Endothelial cell of umbilical vein (primary cell): ENCODE measurements around the gene DENND2A. TPM values are rescaled to one million over a fixed set of nuclear protein-coding genes. Genes with fewer than 3 reads are reported as not detected.
A peak's percentile ranks its signal among the peaks of the same experiment; 100 is the strongest.
"Not testable (repeated sequence)": the region's sequence is repeated elsewhere in the genome, so short reads cannot be mapped to it uniquely, and the experiment has no call there.

Source experiments
- BruUV-seq: library from RNA; stranded (reverse); fragments of 400-500 nt; replicated peaks from 2 replicates; lab custom pipeline; 2021; lab: Mats Ljungman, UMichigan
- CTCF ChIA-PET: fragments of 300-600, 350-600 bp; sonication (Branson Sonifier 250); formaldehyde crosslinking; loops from one replicate; lab custom pipeline; 2021; ENCODE audit warnings: antibody characterized with exemption, inconsistent platforms; lab: Charles Lee
- POLR2A ChIA-PET: fragments of 300-600, 350-600 bp; sonication (Branson Sonifier 250); formaldehyde crosslinking; loops from one replicate; lab custom pipeline; 2021; ENCODE audit warnings: antibody characterized with exemption, inconsistent platforms; lab: Charles Lee
- DNase-seq: peaks from one replicate; pipeline ENCODE4 v3.0.0-alpha.2; 2011; ENCODE audit warnings: low read depth, low spot score
- FAIRE-seq: peaks from 2 replicates; lab custom pipeline; 2011; peaks lifted over from hg19 to GRCh38; lab: Jason Lieb, UNC
- H2AFZ ChIP-seq: 2 replicates; pipeline ENCODE4 v1.6.0; 2012; ENCODE audit warnings: low read depth, low read length, control low read depth, inconsistent platforms
- H3K27ac ChIP-seq: 2 replicates; pipeline ENCODE4 v1.5.1; 2011; ENCODE audit warnings: low read depth, mild to moderate bottlenecking, control low read depth, low read length, moderate library complexity; ENCODE audit not compliant: insufficient read depth
- H3K27me3 ChIP-seq, 2 experiments: 2 replicates each; pipeline versions ENCODE4 v1.6.0 to v1.6.1; 2011; ENCODE audit warnings: low read length in 2 of 2, mixed read lengths in 1 of 2; ENCODE audit not compliant: control insufficient read depth in 2 of 2, insufficient read depth in 2 of 2
- H3K36me3 ChIP-seq, 2 experiments: 2 replicates in 1 of 2; 3 replicates in 1 of 2; pipeline ENCODE4 v1.5.1; 2011; ENCODE audit warnings: low read length in 2 of 2, mild to moderate bottlenecking in 1 of 2, moderate library complexity in 1 of 2; ENCODE audit not compliant: control insufficient read depth in 2 of 2, insufficient read depth in 2 of 2; ENCODE audit errors: extremely low read depth in 1 of 2
- H3K4me1 ChIP-seq: 3 replicates; pipeline ENCODE4 v1.5.1; 2011; ENCODE audit warnings: mild to moderate bottlenecking, low read length; ENCODE audit not compliant: control insufficient read depth, insufficient read depth; ENCODE audit errors: extremely low read depth
- H3K4me2 ChIP-seq: 2 replicates; pipeline ENCODE4 v1.6.1; 2011; ENCODE audit warnings: low read length, control low read depth, mixed read lengths; ENCODE audit not compliant: insufficient read depth
- H3K4me3 ChIP-seq, 3 experiments: fragments of 200-600 bp in 1 of 3; sonication (generic), shearing (Covaris generic) in 1 of 3; replicated peaks in 1 of 3; 2 replicates each; pipeline ENCODE4 v1.5.1; 2011 to 2016; ENCODE audit warnings: control low read depth in 3 of 3, low read length in 3 of 3, mild to moderate bottlenecking in 2 of 3, inconsistent platforms in 1 of 3, low read depth in 1 of 3, moderate library complexity in 1 of 3; ENCODE audit not compliant: insufficient read depth in 1 of 3
- H3K79me2 ChIP-seq: 2 replicates; pipeline ENCODE4 v1.6.0; 2012; ENCODE audit warnings: low read length, inconsistent platforms; ENCODE audit not compliant: control insufficient read depth, insufficient read depth
- H3K9ac ChIP-seq: replicated peaks from 2 replicates; pipeline ENCODE3; 2011; ENCODE audit warnings: low read length, control low read depth; ENCODE audit not compliant: insufficient read depth; ENCODE audit errors: extremely low read depth
- H3K9me1 ChIP-seq: replicated peaks from 3 replicates; pipeline ENCODE4 v1.6.0; 2011; ENCODE audit warnings: mild to moderate bottlenecking, low read length; ENCODE audit not compliant: control insufficient read depth, insufficient read depth; ENCODE audit errors: extremely low read depth
- H3K9me3 ChIP-seq: replicated peaks from 2 replicates; pipeline ENCODE4 v1.5.1; 2012; ENCODE audit warnings: low read length, inconsistent platforms; ENCODE audit not compliant: control insufficient read depth, insufficient read depth
- H4K20me1 ChIP-seq: replicated peaks from 2 replicates; pipeline ENCODE3; 2011; ENCODE audit warnings: mild to moderate bottlenecking, low read length; ENCODE audit not compliant: control insufficient read depth, insufficient read depth; ENCODE audit errors: extremely low read depth
- CTCF ChIP-seq, 2 donors: IDR thresholded peaks; 1 replicate in 1 of 2; 2 replicates in 1 of 2; pipeline ENCODE4 v1.5.1; 2011; ENCODE audit warnings: low read length in 2 of 2, mild to moderate bottlenecking in 2 of 2, moderate library complexity in 2 of 2, control low read depth in 1 of 2, inconsistent platforms in 1 of 2, low read depth in 1 of 2; ENCODE audit not compliant: insufficient read depth in 1 of 2; ENCODE audit errors: extremely low read depth in 1 of 2
- GATA2 ChIP-seq: IDR thresholded peaks from 2 replicates; pipeline ENCODE4 v1.7.0; 2011; ENCODE audit warnings: low read depth, mild to moderate bottlenecking, moderate library complexity, mixed read lengths, low read length; ENCODE audit not compliant: insufficient read length, insufficient read depth
- MAX ChIP-seq: IDR thresholded peaks from 2 replicates; pipeline ENCODE4 v1.6.1; 2011; ENCODE audit not compliant: insufficient read depth, insufficient read length
- dilution Hi-C: fragments of 300-500 bp; cut with MboI; formaldehyde crosslinking; loops from one replicate; pipeline ENCODE4 v1.15.0; 2019; ENCODE audit warnings: low sequenced_read_pairs; ENCODE audit not compliant: extremely low pct_ligation_motif_present
- intact Hi-C: fragments of 100-400 bp; cut with micrococcal nuclease; formaldehyde crosslinking; loops from one replicate; pipeline ENCODE4 v1.10.0; 2022
- polyA plus RNA-seq, 4 experiments: library from polyadenylated mRNA; depleted of rRNA in 3 of 4; stranded (reverse) in 3 of 4; unstranded in 1 of 4; fragments of >200 nt; gene quantifications; 2 replicates each; pipeline versions ENCODE4 v1.2.1 to v1.2.3, GENCODE V29; 2011 to 2012; ENCODE audit warnings: missing spikeins in 1 of 4
- total RNA-seq: library from RNA; stranded (reverse); gene quantifications from 2 replicates; pipeline ENCODE4 v1.2.3, GENCODE V29; 2021

DENND2A gene
- total and polyA plus RNA-seq, 2 donors (not counting 3 experiments of a cell fraction or from before 2014, with no cell fraction given) = 0.33 TPM; not detected in 1

- H2AFZ ChIP-seq = no peak overlapping the region
- intact Hi-C loops (no loop called here), dilution Hi-C loops (no loop called here)
- no peaks in the 10 kb centered on the region for H3K36me3 ChIP-seq
- DNase-seq = no peak
- H3K9me1 ChIP-seq = no peaks in the 10 kb centered on the region
- no peak overlapping the region for H3K9ac ChIP-seq
- peaks cover 7 to 17% of the 10 kb centered on the region in 2 experiments for H3K27me3 ChIP-seq
- no peaks in the 10 kb centered on the region for H4K20me1 ChIP-seq
- no peak overlapping the region for H3K4me2 ChIP-seq
- H3K79me2 ChIP-seq = no peaks in the 10 kb centered on the region
- FAIRE-seq = no peak
- POLR2A ChIA-PET = no interaction called here
- no peak overlapping the region for H3K27ac ChIP-seq
- BruUV-seq = no TSS peak
- H3K9me3 ChIP-seq = no peaks in the 10 kb centered on the region
- H3K4me1 ChIP-seq = peaks cover 4% of the 10 kb centered on the region
- H3K4me3 ChIP-seq = no peak overlapping the region
- TF ChIP-seq CTCF (IDR thresholded peaks at IDR 0.05; ENCODE audit: extremely low read depth in 1 of 2, insufficient read depth in 1 of 2, low read depth in 1 of 2, low read length in 2 of 2) (peak; percentile 11 to 31), GATA2 (no peak), MAX (no peak)
- CTCF ChIA-PET = interaction anchor here (1.0 kb wide), 1 partner anchor 127 kb away, joined by 3 read pairs; no protein-coding TSS in a partner anchor
These were observed 4.7 kb upstream of the DENND2A start for GRCh38 chr7:140645166-140645900.

- H3K27me3 ChIP-seq = peaks cover 12 to 21% of the 10 kb centered on the region in 2 experiments
- DNase-seq, CTCF ChIA-PET, BruUV-seq, H3K4me2 ChIP-seq, H3K9ac ChIP-seq, FAIRE-seq, intact Hi-C loops, H4K20me1 ChIP-seq, H3K9me1 ChIP-seq, H3K79me2 ChIP-seq, dilution Hi-C loops, H3K4me1 ChIP-seq, H3K4me3 ChIP-seq, H2AFZ ChIP-seq, POLR2A ChIA-PET, H3K36me3 ChIP-seq, H3K9me3 ChIP-seq, H3K27ac ChIP-seq: not testable (repeated sequence)
These were observed 4.1 kb upstream of the DENND2A start for GRCh38 chr7:140644761-140645160.
